ENCODE measurements around the gene GRAPL.
"Not testable (repeated sequence)": the region's sequence is repeated elsewhere in the genome, so short reads cannot be mapped to it uniquely, and the experiment has no call there.

Gene GRAPL

GRCh38 chr17:19150678-19151615 is 23.6 kb downstream of the GRAPL start:
- H3K4me3 Mint-ChIP-seq; H3K27ac Mint-ChIP-seq; H3K27me3 Mint-ChIP-seq (ENCODE audit: low read depth, poor library complexity); H3K36me3 Mint-ChIP-seq (ENCODE audit: low read depth); H3K4me1 Mint-ChIP-seq; H3K9me3 Mint-ChIP-seq; DNase-seq: not testable (repeated sequence)

DNA sequence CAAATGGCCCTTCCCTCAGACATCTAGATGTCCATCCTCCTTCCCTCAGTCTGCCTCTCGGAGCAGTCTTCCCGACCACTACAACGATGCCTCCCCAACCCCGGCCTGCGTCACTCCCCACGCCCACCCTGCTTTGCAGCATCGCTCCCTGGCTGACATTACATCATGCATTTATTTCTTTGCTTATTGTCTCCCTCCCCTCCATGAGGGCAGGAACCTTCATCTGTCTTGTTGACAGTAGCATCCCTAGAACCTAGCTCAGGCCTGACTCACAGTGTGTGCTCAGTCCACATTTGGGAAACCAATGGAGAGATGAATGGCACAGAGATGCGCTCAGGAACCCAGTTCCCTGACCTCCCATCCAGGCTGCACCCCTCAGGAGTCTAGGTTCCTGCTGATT is 30.2 kb downstream of the GRAPL start:
- H3K9me3 Mint-ChIP-seq; H3K4me3 Mint-ChIP-seq; H3K27ac Mint-ChIP-seq; H3K4me1 Mint-ChIP-seq; DNase-seq; H3K36me3 Mint-ChIP-seq (ENCODE audit: low read depth); H3K27me3 Mint-ChIP-seq (ENCODE audit: low read depth, poor library complexity): not testable (repeated sequence)

DNA sequence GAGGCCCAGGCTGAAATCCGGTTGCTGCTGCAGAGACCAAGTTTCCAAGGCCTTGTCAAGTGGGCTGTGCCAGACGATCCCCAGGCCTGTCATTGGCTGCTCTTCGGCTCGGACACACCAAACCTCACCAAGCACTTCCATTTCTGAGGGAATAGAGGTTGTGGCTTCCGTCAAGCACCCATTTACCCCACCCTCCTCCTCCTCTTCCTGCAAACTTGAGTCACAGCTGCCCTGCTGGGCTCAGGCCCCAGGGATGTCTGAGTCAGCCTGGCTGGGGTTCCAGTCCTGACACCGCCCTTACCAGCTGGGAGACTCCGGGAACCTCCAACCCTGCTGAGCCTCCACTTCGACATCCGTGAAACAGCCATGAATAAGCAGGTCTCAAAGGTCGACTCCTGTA is 31.1 kb downstream of the GRAPL start:
- H3K4me1 Mint-ChIP-seq = not testable (repeated sequence)

GRCh38 chr17:19158938-19159337 is 31.5 kb downstream of the GRAPL start:
- not testable (repeated sequence) for H3K27me3 Mint-ChIP-seq (ENCODE audit: low read depth, poor library complexity); H3K27ac Mint-ChIP-seq; DNase-seq; H3K36me3 Mint-ChIP-seq (ENCODE audit: low read depth); H3K4me1 Mint-ChIP-seq; H3K4me3 Mint-ChIP-seq; H3K9me3 Mint-ChIP-seq

More for the DNA sequence above, 31.1 kb downstream of the GRAPL start:
- not testable (repeated sequence) for H3K36me3 Mint-ChIP-seq (ENCODE audit: low read depth); H3K9me3 Mint-ChIP-seq; DNase-seq; H3K27me3 Mint-ChIP-seq (ENCODE audit: low read depth, poor library complexity); H3K27ac Mint-ChIP-seq; H3K4me3 Mint-ChIP-seq

GRCh38 chr17:19161308-19162107 is 34.1 kb downstream of the GRAPL start:
- not testable (repeated sequence) for H3K36me3 Mint-ChIP-seq (ENCODE audit: low read depth); H3K4me1 Mint-ChIP-seq; H3K4me3 Mint-ChIP-seq; H3K27ac Mint-ChIP-seq; H3K27me3 Mint-ChIP-seq (ENCODE audit: low read depth, poor library complexity); H3K9me3 Mint-ChIP-seq; DNase-seq

GRCh38 chr17:19162384-19163216 is 35.2 kb downstream of the GRAPL start:
- not testable (repeated sequence) for H3K9me3 Mint-ChIP-seq; H3K36me3 Mint-ChIP-seq (ENCODE audit: low read depth); H3K27ac Mint-ChIP-seq; H3K4me1 Mint-ChIP-seq; H3K27me3 Mint-ChIP-seq (ENCODE audit: low read depth, poor library complexity); DNase-seq; H3K4me3 Mint-ChIP-seq

GRCh38 chr17:19174422-19174821 is 47.0 kb downstream of the GRAPL start:
- not testable (repeated sequence) for H3K4me3 Mint-ChIP-seq; H3K4me1 Mint-ChIP-seq; H3K27ac Mint-ChIP-seq; DNase-seq; H3K9me3 Mint-ChIP-seq; H3K36me3 Mint-ChIP-seq (ENCODE audit: low read depth); H3K27me3 Mint-ChIP-seq (ENCODE audit: low read depth, poor library complexity)

- not testable (repeated sequence) for H3K27me3 Mint-ChIP-seq (ENCODE audit: low read depth, poor library complexity); H3K9me3 Mint-ChIP-seq
These were observed 48.0 kb downstream of the GRAPL start for GRCh38 chr17:19175410-19175809.

GRCh38 chr17:19181040-19181875 is 53.9 kb downstream of the GRAPL start:
- not testable (repeated sequence) for H3K36me3 Mint-ChIP-seq (ENCODE audit: low read depth); H3K27ac Mint-ChIP-seq; H3K9me3 Mint-ChIP-seq; H3K27me3 Mint-ChIP-seq (ENCODE audit: low read depth, poor library complexity); H3K4me1 Mint-ChIP-seq; DNase-seq; H3K4me3 Mint-ChIP-seq

More at GRCh38 chr17:19175410-19175809, 48.0 kb downstream of the GRAPL start:
- H3K4me1 Mint-ChIP-seq; DNase-seq; H3K36me3 Mint-ChIP-seq (ENCODE audit: low read depth); H3K4me3 Mint-ChIP-seq; H3K27ac Mint-ChIP-seq: not testable (repeated sequence)

- not testable (repeated sequence) for DNase-seq; H3K36me3 Mint-ChIP-seq (ENCODE audit: low read depth); H3K27me3 Mint-ChIP-seq (ENCODE audit: low read depth, poor library complexity); H3K27ac Mint-ChIP-seq; H3K4me1 Mint-ChIP-seq; H3K9me3 Mint-ChIP-seq; H3K4me3 Mint-ChIP-seq
These were observed 60.8 kb downstream of the GRAPL start for GRCh38 chr17:19187883-19188869.

DNA sequence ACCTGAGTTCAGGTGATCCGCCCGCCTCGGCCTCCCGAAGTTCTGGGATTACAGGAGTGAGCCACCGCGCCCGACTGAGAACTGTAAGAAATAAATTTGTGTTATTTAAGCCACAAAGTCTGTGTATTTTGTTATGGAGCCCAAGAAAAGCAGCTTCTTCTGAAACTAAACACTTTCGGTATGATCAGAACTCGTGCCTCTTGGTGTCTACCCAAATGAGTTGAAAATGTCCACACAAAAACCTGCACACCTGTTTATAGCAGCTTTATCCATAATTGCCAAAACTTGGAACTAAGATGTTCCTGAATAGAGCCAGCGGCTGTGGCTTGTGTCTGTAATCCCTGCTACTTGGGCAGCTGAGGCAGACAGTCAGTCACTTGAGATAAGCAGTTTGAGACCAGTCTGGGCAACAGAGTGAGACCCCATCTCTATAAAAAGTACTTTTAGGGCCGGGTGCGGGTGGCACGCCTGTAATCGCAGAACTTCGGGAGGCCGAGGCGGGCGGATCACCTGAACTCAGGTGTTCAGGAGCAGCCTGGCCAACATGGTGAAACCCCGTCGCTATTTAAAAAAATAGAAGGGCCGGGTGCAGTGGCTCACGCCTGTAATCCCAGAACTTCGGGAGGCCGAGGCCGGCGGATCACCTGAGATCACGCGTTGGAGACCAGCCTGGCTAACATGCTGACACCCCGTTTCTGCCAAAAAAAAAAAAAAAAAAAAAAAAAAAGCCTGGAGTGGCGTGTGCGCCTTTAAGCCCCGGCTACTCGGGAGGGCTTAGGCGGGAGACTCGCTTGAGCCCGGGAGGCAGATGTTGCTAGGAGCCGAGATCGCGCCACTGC is 61.7 kb downstream of the GRAPL start:
- not testable (repeated sequence) for H3K27ac Mint-ChIP-seq; DNase-seq; H3K4me1 Mint-ChIP-seq; H3K9me3 Mint-ChIP-seq; H3K27me3 Mint-ChIP-seq (ENCODE audit: low read depth, poor library complexity); H3K4me3 Mint-ChIP-seq; H3K36me3 Mint-ChIP-seq (ENCODE audit: low read depth)

All from nephron progenitor cell (in vitro differentiated cells).